ENCODE data around the gene NSMF.

Gene NSMF

GRCh38 chr9:137484551-137485315, 25.6 kb upstream of the NSMF start:
- TF ChIP-seq CTCF (IDR thresholded peaks at IDR 0.05; ENCODE audit: low read depth, low read length) = no peak
- H3K4me3 ChIP-seq (ENCODE audit: low read depth, low read length) = no peak overlapping the region

- no peak for TF ChIP-seq CTCF (IDR thresholded peaks at IDR 0.05; ENCODE audit: low read depth, low read length)
Observed at GRCh38 chr9:137482094-137482781, 23.1 kb upstream of the NSMF start.

GRCh38 chr9:137480686-137481683, 21.9 kb upstream of the NSMF start:
- no peak for TF ChIP-seq CTCF (IDR thresholded peaks at IDR 0.05; ENCODE audit: low read depth, low read length)

More at GRCh38 chr9:137482094-137482781, 23.1 kb upstream of the NSMF start:
- H3K4me3 ChIP-seq (ENCODE audit: low read depth, low read length) = no peak overlapping the region

GRCh38 chr9:137479892-137480685, 21.0 kb upstream of the NSMF start:
- H3K4me3 ChIP-seq (ENCODE audit: low read depth, low read length) = no peak overlapping the region
- TF ChIP-seq CTCF (IDR thresholded peaks at IDR 0.05; ENCODE audit: low read depth, low read length) = no peak

More at GRCh38 chr9:137480686-137481683, 21.9 kb upstream of the NSMF start:
- no peak overlapping the region for H3K4me3 ChIP-seq (ENCODE audit: low read depth, low read length)

- no peak overlapping the region for H3K4me3 ChIP-seq (ENCODE audit: low read depth, low read length)
- TF ChIP-seq CTCF (IDR thresholded peaks at IDR 0.05; ENCODE audit: low read depth, low read length) = no peak
Observed at GRCh38 chr9:137478962-137479861, 20.1 kb upstream of the NSMF start.

- no peak for TF ChIP-seq CTCF (IDR thresholded peaks at IDR 0.05; ENCODE audit: low read depth, low read length)
- H3K4me3 ChIP-seq (ENCODE audit: low read depth, low read length) = no peak overlapping the region
Observed at GRCh38 chr9:137478613-137478961, 19.5 kb upstream of the NSMF start.

Data from WI38 (cell line).